CD14-positive monocyte (primary cell): ENCODE data around the gene POLE. TPM values are rescaled to one million over a fixed set of nuclear protein-coding genes. Genes with fewer than 3 reads are reported as not detected.
A peak's percentile ranks its signal among the peaks of the same experiment; 100 is the strongest.

Experiments
- DNase-seq, 3 donors: peaks; one replicate each; pipeline ENCODE4 v3.0.0-alpha.2; 2011 to 2022
- H2AFZ ChIP-seq: 2 replicates; pipeline ENCODE4 v1.6.0; 2012; ENCODE audit warnings: mild to moderate bottlenecking, low read depth, low read length, inconsistent platforms; ENCODE audit not compliant: insufficient read depth, poor library complexity, severe bottlenecking
- H3K27ac ChIP-seq, 2 donors: 1 replicate in 1 of 2; 2 replicates in 1 of 2; pipeline ENCODE4 v1.5.1; 2012 to 2013; ENCODE audit warnings: low read length in 2 of 2, control low read depth in 1 of 2, inconsistent platforms in 1 of 2, low read depth in 1 of 2, mild to moderate bottlenecking in 1 of 2
- H3K27me3 ChIP-seq, 2 donors: one replicate each; pipeline versions ENCODE4 v1.6.0 to v1.6.1; 2011 to 2013; ENCODE audit warnings: low read length in 2 of 2; ENCODE audit not compliant: control insufficient read depth in 2 of 2, insufficient read depth in 2 of 2
- H3K36me3 ChIP-seq, 2 donors: replicated peaks in 1 of 2; 1 replicate in 1 of 2; 2 replicates in 1 of 2; pipeline versions ENCODE4 v1.5.1 to v1.6.1; 2012 to 2013; ENCODE audit warnings: low read length in 2 of 2, control low read depth in 1 of 2, inconsistent platforms in 1 of 2, mild to moderate bottlenecking in 1 of 2; ENCODE audit not compliant: insufficient read depth in 2 of 2, control insufficient read depth in 1 of 2
- H3K4me1 ChIP-seq, 2 donors: 1 replicate in 1 of 2; 2 replicates in 1 of 2; pipeline versions ENCODE4 v1.5.1 to v1.6.1; 2012 to 2013; ENCODE audit warnings: low read length in 2 of 2, control low read depth in 1 of 2, inconsistent platforms in 1 of 2, mild to moderate bottlenecking in 1 of 2, moderate library complexity in 1 of 2; ENCODE audit not compliant: insufficient read depth in 2 of 2, control insufficient read depth in 1 of 2
- H3K4me2 ChIP-seq: replicated peaks from 2 replicates; pipeline ENCODE3; 2012; ENCODE audit warnings: low read length, moderate library complexity, mild to moderate bottlenecking; ENCODE audit not compliant: poor library complexity, severe bottlenecking; ENCODE audit errors: extremely low read depth
- H3K4me3 ChIP-seq, 3 experiments: fragments of 200-600 bp in 1 of 3; sonication (generic) in 1 of 3; replicated peaks in 1 of 3; 1 replicate in 2 of 3; 2 replicates in 1 of 3; pipeline ENCODE4 v1.5.1; 2011 to 2013; ENCODE audit warnings: low read length in 3 of 3, mild to moderate bottlenecking in 3 of 3, control low read depth in 2 of 3, low read depth in 2 of 3, inconsistent platforms in 1 of 3, moderate library complexity in 1 of 3
- H3K79me2 ChIP-seq: 2 replicates; pipeline ENCODE4 v1.6.0; 2012; ENCODE audit warnings: mild to moderate bottlenecking, control low read depth, inconsistent platforms, low read length, moderate library complexity; ENCODE audit not compliant: insufficient read depth
- H3K9ac ChIP-seq: 2 replicates; pipeline ENCODE4 v1.6.0; 2017; ENCODE audit warnings: low read length, mild to moderate bottlenecking; ENCODE audit not compliant: insufficient read depth, poor library complexity, severe bottlenecking
- H3K9me3 ChIP-seq, 2 donors: replicated peaks in 1 of 2; 1 replicate in 1 of 2; 2 replicates in 1 of 2; pipeline versions ENCODE4 v1.5.1 to v1.6.1; 2012 to 2013; ENCODE audit warnings: low read length in 2 of 2, control low read depth in 1 of 2; ENCODE audit not compliant: control insufficient read depth in 1 of 2, insufficient read depth in 1 of 2
- H4K20me1 ChIP-seq: 2 replicates; pipeline ENCODE4 v1.6.0; 2012; ENCODE audit warnings: mild to moderate bottlenecking, low read length, control low read depth, moderate library complexity; ENCODE audit not compliant: insufficient read depth
- H3K27ac Mint-ChIP-seq, 7 donors: one replicate each; pipeline ENCODE4 v1.8.0; 2020; ENCODE audit warnings: mild to moderate bottlenecking in 7 of 7, mixed read lengths in 7 of 7, moderate library complexity in 6 of 7, inconsistent platforms in 2 of 7
- H3K27me3 Mint-ChIP-seq, 3 donors: one replicate each; pipeline ENCODE4 v1.8.0; 2021 to 2022; ENCODE audit warnings: low read depth in 3 of 3, mild to moderate bottlenecking in 3 of 3, mixed read lengths in 3 of 3, moderate library complexity in 3 of 3, inconsistent platforms in 1 of 3
- H3K36me3 Mint-ChIP-seq, 2 donors: one replicate each; pipeline ENCODE4 v1.8.0; 2020; ENCODE audit warnings: mixed read lengths in 2 of 2, inconsistent platforms in 1 of 2, mild to moderate bottlenecking in 1 of 2
- H3K4me1 Mint-ChIP-seq: one replicate; pipeline ENCODE4 v1.8.0; 2020; ENCODE audit warnings: mild to moderate bottlenecking, mixed read lengths
- H3K4me3 Mint-ChIP-seq, 2 donors: one replicate each; pipeline ENCODE4 v1.8.0; 2020; ENCODE audit warnings: mild to moderate bottlenecking in 2 of 2, mixed read lengths in 2 of 2, moderate library complexity in 1 of 2
- H3K9me3 Mint-ChIP-seq, 7 donors: one replicate each; pipeline ENCODE4 v1.8.0; 2020 to 2022; ENCODE audit warnings: mixed read lengths in 7 of 7, mild to moderate bottlenecking in 6 of 7, moderate library complexity in 6 of 7, inconsistent platforms in 2 of 7
- CTCF ChIP-seq: fragments of 200-600 bp; IDR thresholded peaks from one replicate; pipeline ENCODE4 v1.8.0; 2022; ENCODE audit warnings: antibody characterized with exemption, mild to moderate bottlenecking
- WGBS: methylation state at CpG from one replicate; pipeline ENCODE4 v1.1.5; 2013; ENCODE audit warnings: missing lambda C conversion rate; ENCODE audit not compliant: insufficient coverage; 5-methylcytosine and 5-hydroxymethylcytosine counted together
- intact Hi-C, 2 donors: fragments of 100-400 bp; cut with micrococcal nuclease; formaldehyde crosslinking; loops; one replicate each; pipeline versions ENCODE4 v1.15.0 to v1.15.1; 2023
- polyA plus RNA-seq, 3 donors: library from polyadenylated mRNA; depleted of rRNA in 1 of 3; unstranded in 2 of 3; stranded (reverse) in 1 of 3; fragments of 300-500 nt in 2 of 3; fragments of >200 nt in 1 of 3; fragmentation: Illumina TruSeq in 2 of 3; gene quantifications; 1 replicate in 2 of 3; 2 replicates in 1 of 3; pipeline ENCODE4 v1.2.3, GENCODE V29; 2012 to 2021

Gene POLE
- polyA plus RNA-seq, 3 donors: 1.00 to 24.2 (median 2.2) TPM

DNA sequence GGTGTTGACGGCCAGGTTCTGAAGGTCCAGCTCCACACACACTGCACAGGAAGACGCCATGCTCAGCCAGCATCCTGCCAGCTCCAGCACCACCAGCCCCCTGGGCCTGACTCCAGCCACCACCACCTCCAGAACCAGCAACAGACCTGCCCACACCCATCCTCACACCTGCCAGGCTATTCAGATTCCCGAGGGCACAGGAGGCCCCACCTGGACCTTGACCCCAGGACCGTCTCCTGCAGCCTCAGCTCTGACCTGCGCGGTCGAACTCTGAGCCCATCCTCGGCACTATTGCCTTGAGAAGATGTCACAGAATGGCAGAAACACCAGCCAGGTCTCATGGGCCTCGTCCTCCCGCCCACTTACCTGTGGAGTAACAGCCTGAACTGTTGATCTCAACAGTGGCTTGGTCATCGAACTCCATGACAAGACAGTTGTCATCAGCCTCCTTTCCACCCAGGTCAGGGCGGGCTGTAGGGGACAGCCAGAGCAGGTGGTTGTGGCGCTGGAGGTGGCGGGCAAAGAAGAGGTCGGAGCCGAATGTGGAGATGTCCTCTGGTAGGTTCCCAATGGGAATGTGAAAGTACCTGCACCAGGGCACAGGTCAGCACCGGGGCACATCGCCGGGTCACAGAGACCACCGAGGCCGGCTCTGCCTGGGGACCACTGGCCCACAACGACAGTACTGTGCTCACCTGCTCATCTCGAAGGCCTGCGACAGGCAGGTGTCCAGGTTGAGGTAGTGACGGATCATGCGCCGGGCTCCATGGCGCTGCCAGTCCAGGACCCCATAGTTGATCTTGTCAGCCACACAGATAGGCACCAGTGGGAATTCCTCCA is 45.1 kb downstream of the POLE start:
- Histone ChIP-seq H3K9me3 (no peaks in the 10 kb centered on the region), H3K27me3 (no peaks in the 10 kb centered on the region), H3K79me2 (no peaks in the 10 kb centered on the region), H3K27ac (no peak overlapping the region), H3K4me1 (no peaks in the 10 kb centered on the region), H3K4me2 (no peak overlapping the region), H2AFZ (no peak overlapping the region), H3K36me3 (peaks cover 55 to 89% of the 10 kb centered on the region in 2 donors), H3K4me3 (no peak overlapping the region), H4K20me1 (no peaks in the 10 kb centered on the region), H3K9ac (no peak overlapping the region)
- intact Hi-C loops: no loop called here
- DNase-seq: no peak
- 93% methylated on average over 22 of the region's 28 CpGs for WGBS
- no peak overlapping the region for H3K4me3 Mint-ChIP-seq
- peak overlapping the region in 1 of 7 donors; percentile 66 for H3K27ac Mint-ChIP-seq
- H3K9me3 Mint-ChIP-seq: no peaks in the 10 kb centered on the region
- TF ChIP-seq CTCF: no peak
- no peaks in the 10 kb centered on the region for H3K4me1 Mint-ChIP-seq
- H3K36me3 Mint-ChIP-seq: peaks cover 73 to 85% of the 10 kb centered on the region in 2 donors
- peaks cover 0 to 1% (median 0%) of the 10 kb centered on the region in 3 donors for H3K27me3 Mint-ChIP-seq

- no peaks in the 10 kb centered on the region for H3K27me3 ChIP-seq
- peaks cover 61 to 90% of the 10 kb centered on the region in 2 donors for H3K36me3 ChIP-seq
- intact Hi-C loops: no loop called here
- H3K9me3 Mint-ChIP-seq: no peaks in the 10 kb centered on the region
- no peak overlapping the region for H2AFZ ChIP-seq
- H4K20me1 ChIP-seq: no peaks in the 10 kb centered on the region
- no peak overlapping the region for H3K9ac ChIP-seq
- H3K36me3 Mint-ChIP-seq: peaks cover 73 to 85% of the 10 kb centered on the region in 2 donors
- no peaks in the 10 kb centered on the region for H3K4me1 ChIP-seq
- no peaks in the 10 kb centered on the region for H3K9me3 ChIP-seq
- H3K4me3 ChIP-seq: no peak overlapping the region
- WGBS: 79% methylated on average over 10 of the region's 10 CpGs
- H3K79me2 ChIP-seq: no peaks in the 10 kb centered on the region
- H3K4me2 ChIP-seq: no peak overlapping the region
- H3K4me1 Mint-ChIP-seq: no peaks in the 10 kb centered on the region
- no peak overlapping the region for H3K27ac ChIP-seq
- TF ChIP-seq CTCF: no peak
- DNase-seq: no peak
- no peak overlapping the region for H3K4me3 Mint-ChIP-seq
- H3K27ac Mint-ChIP-seq: peak overlapping the region in 2 of 7 donors; percentile 13 to 50
- H3K27me3 Mint-ChIP-seq: peaks cover 0 to 1% (median 0%) of the 10 kb centered on the region in 3 donors
Measured at GRCh38 chr12:132640936-132641335, 46.2 kb downstream of the POLE start.
